ENCODE results near the gene COL18A1.
A peak's percentile ranks its signal among the peaks of the same experiment; 100 is the strongest.

COL18A1 gene

GRCh38 chr21:45539046-45539795 is 134.3 kb downstream of the COL18A1 start:
- DNase-seq = no peak

GRCh38 chr21:45539796-45540600 is 135.0 kb downstream of the COL18A1 start:
- no peak for DNase-seq

GRCh38 chr21:45540601-45540970 is 135.6 kb downstream of the COL18A1 start:
- no peak for DNase-seq

- peak; percentile 22 for DNase-seq
These were observed 136.5 kb downstream of the COL18A1 start for GRCh38 chr21:45541221-45542039.

- DNase-seq = peak; percentile 66
These were observed 137.3 kb downstream of the COL18A1 start, which contains the start of gene SLC19A1 for GRCh38 chr21:45542242-45542666. SLC19A1 (minus strand) TSS chr21:45542440; CDS start chr21:45537959, 4,481 bp downstream.

GRCh38 chr21:45542667-45543370 is 137.9 kb downstream of the COL18A1 start:
- no peak for DNase-seq

GRCh38 chr21:45543371-45543709 is 138.4 kb downstream of the COL18A1 start:
- no peak for DNase-seq

- DNase-seq = no peak
These were observed 138.9 kb downstream of the COL18A1 start for GRCh38 chr21:45543710-45544448.

- DNase-seq = no peak
These were observed 139.7 kb downstream of the COL18A1 start for GRCh38 chr21:45544449-45545235.

- no peak for DNase-seq
These were observed 140.2 kb downstream of the COL18A1 start for GRCh38 chr21:45545236-45545570.

GRCh38 chr21:45545691-45546531 is 140.9 kb downstream of the COL18A1 start:
- no peak for DNase-seq

GRCh38 chr21:45546636-45547544 is 141.9 kb downstream of the COL18A1 start:
- no peak for DNase-seq

GRCh38 chr21:45547545-45547900 is 142.6 kb downstream of the COL18A1 start:
- DNase-seq = no peak

GRCh38 chr21:45548711-45549491 is 143.9 kb downstream of the COL18A1 start:
- no peak for DNase-seq

GRCh38 chr21:45549626-45550463 is 144.9 kb downstream of the COL18A1 start:
- no peak for DNase-seq

GRCh38 chr21:45550522-45551210 is 145.7 kb downstream of the COL18A1 start:
- DNase-seq = peak; percentile 87

GRCh38 chr21:45551316-45551715 is 146.4 kb downstream of the COL18A1 start:
- peak; percentile 92 for DNase-seq

All from inflammatory macrophage treated with lipopolysaccharide for 4 hours (primary cell).